ENCODE measurements around the gene ADORA3. TPM values are rescaled to one million over a fixed set of nuclear protein-coding genes. Genes with fewer than 3 reads are reported as not detected.

The ADORA3 gene
- total RNA-seq, 1 donor from 2014 or later = not detected

DNA sequence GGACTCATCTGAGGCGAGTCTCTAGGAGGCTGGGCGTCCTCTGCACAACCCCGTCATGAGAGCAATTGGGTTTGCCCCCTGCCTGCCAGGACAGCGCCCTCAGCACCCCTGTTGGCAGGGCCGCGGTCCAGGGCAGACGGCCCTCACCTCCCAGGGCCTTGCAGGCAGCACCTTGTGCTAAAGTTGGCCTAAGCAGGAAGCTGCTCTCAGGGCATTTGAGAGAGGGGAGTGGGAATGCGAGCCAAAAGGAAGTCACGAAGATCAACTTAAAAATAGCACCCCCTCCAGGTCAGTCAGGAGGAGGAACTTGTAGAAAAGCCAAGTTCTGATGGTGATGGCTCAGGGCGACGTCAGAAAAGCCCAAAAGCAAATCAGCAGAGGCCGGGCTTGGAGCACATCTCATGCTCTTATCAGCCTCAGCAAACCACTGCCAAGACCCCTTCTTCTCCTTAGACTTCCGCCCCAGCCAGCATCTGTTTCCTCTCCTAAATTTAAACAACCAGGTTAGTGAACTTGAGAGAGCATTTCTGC lies 12.6 kb upstream of the ADORA3 start:
- no peaks in the 10 kb centered on the region for H3K36me3 Mint-ChIP-seq (ENCODE audit: low read depth)
- intact Hi-C loops (cut with micrococcal nuclease) = loop anchor here (2.0 kb wide), 2 partner anchors 39 to 77 kb away; no protein-coding TSS in a partner anchor
- no peaks in the 10 kb centered on the region for H3K9me3 Mint-ChIP-seq
- no peaks in the 10 kb centered on the region for H3K27me3 Mint-ChIP-seq (ENCODE audit: low read depth)
- DNase-seq (ENCODE audit: low spot score) = no peak
- H3K4me1 Mint-ChIP-seq (ENCODE audit: low read depth) = peaks cover 44% of the 10 kb centered on the region
- peak overlapping the region; percentile 3 for H3K4me3 Mint-ChIP-seq (ENCODE audit: low read depth)
- H3K27ac Mint-ChIP-seq = peak overlapping the region; percentile 59

DNA sequence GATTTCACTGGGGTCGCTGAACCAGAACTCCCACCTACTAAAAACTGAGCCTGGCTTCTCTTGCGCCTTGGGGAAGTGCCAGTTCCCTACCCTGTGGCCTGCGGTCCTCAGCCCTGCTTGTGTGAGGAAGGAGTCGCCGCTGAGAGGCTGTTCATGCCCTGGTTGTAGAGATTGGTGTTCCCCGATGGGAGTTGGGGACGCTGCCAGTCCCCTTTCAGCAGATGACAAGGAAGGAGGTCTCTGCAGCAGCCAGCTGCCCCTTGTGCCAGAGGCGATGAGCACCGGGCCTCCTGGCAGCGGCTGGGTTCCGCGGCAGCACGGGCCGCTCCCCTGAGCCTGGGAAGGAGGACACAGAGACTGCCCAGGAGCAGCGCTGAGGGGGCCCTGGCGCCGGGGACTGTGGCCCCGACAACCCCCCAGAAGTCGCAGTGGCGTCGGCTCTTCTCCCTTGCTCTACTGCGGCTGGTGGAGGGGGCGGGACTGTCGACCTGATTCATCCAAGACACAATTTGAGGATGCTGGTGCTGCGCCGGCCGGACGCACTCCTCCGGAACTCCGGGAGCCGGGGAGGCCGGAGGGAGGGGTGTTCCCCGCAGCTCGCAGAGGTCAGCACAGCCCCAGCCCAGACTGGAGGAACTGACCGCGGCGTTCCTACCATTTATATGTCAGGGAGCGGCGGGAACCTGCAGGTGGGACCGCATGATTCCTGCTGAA lies 12.0 kb upstream of the ADORA3 start:
- peaks cover 44% of the 10 kb centered on the region for H3K4me1 Mint-ChIP-seq (ENCODE audit: low read depth)
- H3K27me3 Mint-ChIP-seq (ENCODE audit: low read depth) = no peaks in the 10 kb centered on the region
- intact Hi-C loops (cut with micrococcal nuclease) = loop anchor here (2.0 kb wide), 2 partner anchors 39 to 77 kb away; no protein-coding TSS in a partner anchor
- peak overlapping the region; percentile 9 for H3K4me3 Mint-ChIP-seq (ENCODE audit: low read depth)
- H3K27ac Mint-ChIP-seq = peak overlapping the region; percentile 42
- H3K36me3 Mint-ChIP-seq (ENCODE audit: low read depth) = no peaks in the 10 kb centered on the region
- DNase-seq (ENCODE audit: low spot score) = no peak
- no peaks in the 10 kb centered on the region for H3K9me3 Mint-ChIP-seq

DNA sequence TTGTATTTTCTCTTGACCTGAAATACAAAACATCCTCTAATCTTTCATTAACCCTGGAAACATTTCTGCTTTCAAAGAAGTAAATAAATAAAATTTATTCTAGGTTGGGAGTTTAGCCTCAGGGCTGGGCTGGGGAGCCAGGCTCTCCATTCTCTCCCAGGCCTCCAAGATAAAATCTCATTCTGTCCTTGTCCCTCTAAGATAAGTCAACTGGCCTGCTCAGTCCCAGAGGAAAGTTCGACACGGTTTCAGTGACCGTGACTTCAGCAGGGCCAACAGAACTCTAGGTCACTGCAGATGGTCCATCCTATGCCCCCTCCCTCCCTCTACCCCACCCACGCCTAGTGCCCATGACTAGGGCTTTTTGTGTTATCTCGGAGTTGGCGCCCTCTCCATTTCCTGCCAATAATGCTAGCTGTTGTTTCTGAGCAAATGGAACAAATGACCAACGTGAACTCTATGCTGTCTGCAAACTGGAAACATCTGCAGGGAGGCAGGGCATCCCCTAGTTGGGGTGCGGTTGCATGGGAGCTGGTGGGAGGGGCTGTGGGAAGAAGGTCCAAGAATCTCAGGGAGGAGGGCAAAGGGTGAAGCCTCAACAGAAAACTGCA lies 10.1 kb upstream of the ADORA3 start:
- H3K27ac Mint-ChIP-seq = peak overlapping the region; percentile 75
- H3K4me3 Mint-ChIP-seq (ENCODE audit: low read depth) = no peak overlapping the region
- no peaks in the 10 kb centered on the region for H3K9me3 Mint-ChIP-seq
- H3K27me3 Mint-ChIP-seq (ENCODE audit: low read depth) = no peaks in the 10 kb centered on the region
- H3K36me3 Mint-ChIP-seq (ENCODE audit: low read depth) = no peaks in the 10 kb centered on the region
- peaks cover 52% of the 10 kb centered on the region for H3K4me1 Mint-ChIP-seq (ENCODE audit: low read depth)
- intact Hi-C loops (cut with micrococcal nuclease) = no loop called here
- no peak for DNase-seq (ENCODE audit: low spot score)

DNA sequence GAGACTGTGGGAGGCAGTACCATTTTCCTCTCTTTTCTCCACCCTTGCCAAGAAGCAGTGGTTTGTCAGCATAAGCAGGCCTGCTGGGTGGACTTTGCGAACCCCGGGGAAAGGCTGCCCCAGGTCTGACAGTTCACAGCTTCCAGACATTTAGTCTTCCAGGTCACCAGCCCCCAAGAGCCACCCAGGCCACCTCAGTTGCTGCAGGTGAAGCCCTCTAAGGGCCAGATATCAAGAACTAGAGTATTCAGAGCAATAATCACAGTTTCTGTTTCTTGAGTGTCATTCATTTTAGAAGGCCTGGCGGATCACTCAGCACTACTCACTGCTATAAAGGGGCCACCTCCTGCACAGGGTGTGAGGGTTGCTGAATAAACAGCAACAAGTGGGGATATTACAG lies 9.5 kb upstream of the ADORA3 start:
- H3K4me1 Mint-ChIP-seq (ENCODE audit: low read depth) = peaks cover 51% of the 10 kb centered on the region
- H3K4me3 Mint-ChIP-seq (ENCODE audit: low read depth) = no peak overlapping the region
- intact Hi-C loops (cut with micrococcal nuclease) = no loop called here
- DNase-seq (ENCODE audit: low spot score) = no peak
- no peaks in the 10 kb centered on the region for H3K9me3 Mint-ChIP-seq
- no peaks in the 10 kb centered on the region for H3K27me3 Mint-ChIP-seq (ENCODE audit: low read depth)
- H3K27ac Mint-ChIP-seq = peak overlapping the region; percentile 44
- no peaks in the 10 kb centered on the region for H3K36me3 Mint-ChIP-seq (ENCODE audit: low read depth)

DNA sequence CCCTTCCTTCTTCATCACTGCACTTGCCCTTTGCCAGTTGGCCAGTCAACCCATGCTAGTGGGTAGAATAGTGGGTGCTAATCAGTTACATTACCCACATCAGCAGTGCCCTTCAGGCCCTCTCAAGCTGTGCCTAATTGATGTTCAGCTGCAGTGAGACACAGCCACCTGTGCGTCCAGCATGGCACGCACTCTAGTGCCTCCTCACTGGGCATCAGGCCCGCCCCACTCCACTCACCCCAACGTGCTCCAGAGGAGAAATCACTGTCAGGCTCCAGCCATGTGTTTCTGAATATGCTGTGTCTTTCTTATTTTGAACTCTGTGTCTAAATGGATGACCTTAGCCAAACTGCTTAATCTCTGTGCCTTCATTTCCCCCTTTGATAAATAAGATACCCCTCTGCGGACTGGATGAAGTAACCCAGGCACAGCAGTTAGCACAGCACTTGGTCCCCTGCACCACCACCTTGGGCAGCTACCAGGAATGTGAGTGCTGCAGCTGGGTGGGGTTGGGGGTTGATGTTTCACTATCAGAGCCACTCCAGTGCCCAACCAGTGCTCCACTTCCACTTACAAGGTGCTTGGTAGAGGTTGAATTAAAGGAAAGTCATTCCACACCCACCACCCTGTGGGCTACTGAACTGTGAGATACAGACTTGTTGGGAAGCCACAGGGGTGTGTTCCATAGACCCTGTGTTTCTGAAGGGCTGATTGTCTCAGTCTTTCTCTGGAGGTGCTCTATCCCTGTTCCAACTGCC lies 8.9 kb upstream of the ADORA3 start:
- Mint-ChIP-seq H3K27ac (no peak overlapping the region), H3K9me3 (no peaks in the 10 kb centered on the region), H3K36me3 (ENCODE audit: low read depth) (no peaks in the 10 kb centered on the region), H3K4me1 (ENCODE audit: low read depth) (peaks cover 49% of the 10 kb centered on the region), H3K4me3 (ENCODE audit: low read depth) (no peak overlapping the region), H3K27me3 (ENCODE audit: low read depth) (no peaks in the 10 kb centered on the region)
- intact Hi-C loops (cut with micrococcal nuclease) = no loop called here
- no peak for DNase-seq (ENCODE audit: low spot score)

DNA sequence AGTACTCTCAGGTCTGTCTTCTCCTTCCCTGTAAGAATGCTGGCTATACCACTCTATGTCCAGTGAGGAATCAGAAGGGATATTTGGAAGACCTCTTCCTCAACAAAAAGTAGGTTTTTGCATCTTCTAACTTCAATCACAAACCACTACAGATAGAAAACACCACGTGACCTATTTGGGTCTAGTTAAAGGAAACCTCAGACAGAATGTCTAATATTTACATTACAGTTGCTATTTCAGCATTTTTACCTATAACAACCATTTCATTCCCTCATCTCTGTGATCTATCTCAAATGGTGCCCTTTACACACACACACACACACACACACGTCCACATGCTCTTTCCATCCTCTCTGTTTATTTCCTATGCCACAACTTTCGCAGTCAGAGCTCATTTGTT lies 7.9 kb upstream of the ADORA3 start:
- DNase-seq (ENCODE audit: low spot score) = no peak
- H3K9me3 Mint-ChIP-seq = no peaks in the 10 kb centered on the region
- no peak overlapping the region for H3K4me3 Mint-ChIP-seq (ENCODE audit: low read depth)
- H3K36me3 Mint-ChIP-seq (ENCODE audit: low read depth) = no peaks in the 10 kb centered on the region
- H3K27ac Mint-ChIP-seq = no peak overlapping the region
- H3K27me3 Mint-ChIP-seq (ENCODE audit: low read depth) = no peaks in the 10 kb centered on the region
- peaks cover 45% of the 10 kb centered on the region for H3K4me1 Mint-ChIP-seq (ENCODE audit: low read depth)
- intact Hi-C loops (cut with micrococcal nuclease) = no loop called here

DNA sequence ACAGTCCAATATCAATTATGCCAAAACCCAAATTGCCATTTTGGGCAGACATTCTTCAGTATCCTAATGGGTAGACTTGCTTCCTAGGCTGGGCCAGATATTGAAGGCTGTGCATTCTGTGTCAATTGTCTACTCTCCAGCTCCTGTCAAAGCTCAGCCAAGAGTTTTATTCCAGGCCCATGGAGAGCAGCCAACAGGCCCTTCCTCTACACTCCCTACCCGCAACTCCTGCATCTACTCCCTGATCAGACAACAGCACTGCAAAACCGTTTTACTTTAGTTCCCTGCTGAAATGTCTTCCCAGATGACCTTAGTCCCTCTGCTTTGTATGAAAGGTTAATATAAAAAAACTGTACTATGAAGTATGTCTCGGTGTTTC lies 6.6 kb upstream of the ADORA3 start:
- intact Hi-C loops (cut with micrococcal nuclease) = loop anchor here (2.0 to 5.0 kb wide), 4 partner anchors 63 to 201 kb away; partner anchors contain the start of genes ATP5PB and WDR77
- H3K4me1 Mint-ChIP-seq (ENCODE audit: low read depth) = peaks cover 47% of the 10 kb centered on the region

DNA sequence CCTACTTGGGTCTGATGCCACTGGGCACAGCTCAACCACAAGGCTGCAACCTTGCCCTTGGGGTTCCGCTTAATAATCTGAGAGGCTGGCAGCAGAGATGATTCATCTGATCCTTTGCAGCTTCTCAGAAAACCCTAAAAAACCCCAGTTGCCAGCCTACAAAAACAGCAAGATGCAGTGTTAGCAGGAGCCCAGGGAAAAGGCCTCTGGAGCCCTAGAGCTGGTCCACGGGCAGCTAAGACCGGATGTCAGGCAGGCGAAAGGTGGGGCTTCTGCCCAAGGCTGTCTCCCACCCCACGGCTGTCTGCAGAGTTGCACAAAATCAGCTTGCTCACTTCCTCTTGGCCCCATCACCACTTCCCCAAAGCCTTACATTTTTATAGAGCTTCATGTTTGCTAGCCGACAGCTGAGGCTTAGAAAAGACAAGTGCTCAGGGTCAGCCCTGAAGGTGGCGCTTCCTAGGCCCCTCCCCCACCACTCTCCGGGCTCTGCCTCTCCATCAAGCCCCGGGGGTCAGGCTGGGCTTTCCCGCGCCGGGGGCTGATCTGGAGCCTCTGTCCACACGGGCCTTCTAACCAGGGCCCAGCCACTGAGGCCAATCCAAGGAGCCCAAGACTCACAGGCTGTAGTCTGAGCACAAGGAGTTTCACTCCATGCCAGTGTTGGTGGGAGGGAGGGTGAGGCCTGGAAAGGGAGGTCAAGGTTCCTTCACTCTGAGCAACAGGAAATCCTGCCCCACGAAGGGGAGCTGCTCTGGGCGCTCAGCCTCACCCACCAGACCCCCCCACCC lies 4.2 kb upstream of the ADORA3 start:
- peak; percentile 58 for DNase-seq (ENCODE audit: low spot score)
- peak overlapping the region; percentile 92 for H3K27ac Mint-ChIP-seq
- no peaks in the 10 kb centered on the region for H3K27me3 Mint-ChIP-seq (ENCODE audit: low read depth)
- H3K9me3 Mint-ChIP-seq = no peaks in the 10 kb centered on the region
- no peaks in the 10 kb centered on the region for H3K36me3 Mint-ChIP-seq (ENCODE audit: low read depth)
- H3K4me3 Mint-ChIP-seq (ENCODE audit: low read depth) = peak overlapping the region; percentile 68
- H3K4me1 Mint-ChIP-seq (ENCODE audit: low read depth) = peaks cover 58% of the 10 kb centered on the region
- intact Hi-C loops (cut with micrococcal nuclease) = loop anchor here (1.0 to 5.0 kb wide), 8 partner anchors 32 to 231 kb away; partner anchors contain the start of genes ATP5PB, INKA2 and WDR77

More for the DNA sequence above, 6.6 kb upstream of the ADORA3 start:
- Mint-ChIP-seq H3K4me3 (ENCODE audit: low read depth) (no peak overlapping the region), H3K9me3 (no peaks in the 10 kb centered on the region), H3K27me3 (ENCODE audit: low read depth) (no peaks in the 10 kb centered on the region), H3K27ac (no peak overlapping the region), H3K36me3 (ENCODE audit: low read depth) (no peaks in the 10 kb centered on the region)
- DNase-seq (ENCODE audit: low spot score) = no peak

DNA sequence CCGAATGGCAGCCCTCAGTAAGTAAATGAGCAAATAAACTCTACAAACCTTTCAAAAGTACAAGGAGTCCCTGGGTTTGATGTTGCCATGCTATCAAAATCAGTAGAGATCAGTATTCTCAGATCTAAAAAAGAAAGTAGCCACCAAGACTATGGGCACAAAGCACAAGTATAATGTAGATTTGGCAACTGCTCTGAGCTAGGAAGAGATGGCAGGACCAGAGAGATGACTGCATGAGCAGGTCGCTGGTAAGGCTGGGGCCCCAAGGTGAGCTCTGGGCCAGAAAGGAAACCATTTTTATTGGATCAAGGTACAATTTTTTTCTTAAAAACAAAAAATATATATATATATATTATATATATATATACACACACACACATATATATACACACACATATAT lies 3.1 kb upstream of the ADORA3 start:
- no peaks in the 10 kb centered on the region for H3K27me3 Mint-ChIP-seq (ENCODE audit: low read depth)
- intact Hi-C loops (cut with micrococcal nuclease) = loop anchor here (2.0 to 5.0 kb wide), 3 partner anchors 59 to 232 kb away; partner anchors contain the start of genes ATP5PB, INKA2 and WDR77
- H3K4me1 Mint-ChIP-seq (ENCODE audit: low read depth) = peaks cover 62% of the 10 kb centered on the region
- no peaks in the 10 kb centered on the region for H3K9me3 Mint-ChIP-seq
- no peaks in the 10 kb centered on the region for H3K36me3 Mint-ChIP-seq (ENCODE audit: low read depth)
- peak overlapping the region; percentile 73 for H3K27ac Mint-ChIP-seq
- DNase-seq (ENCODE audit: low spot score) = no peak
- no peak overlapping the region for H3K4me3 Mint-ChIP-seq (ENCODE audit: low read depth)

DNA sequence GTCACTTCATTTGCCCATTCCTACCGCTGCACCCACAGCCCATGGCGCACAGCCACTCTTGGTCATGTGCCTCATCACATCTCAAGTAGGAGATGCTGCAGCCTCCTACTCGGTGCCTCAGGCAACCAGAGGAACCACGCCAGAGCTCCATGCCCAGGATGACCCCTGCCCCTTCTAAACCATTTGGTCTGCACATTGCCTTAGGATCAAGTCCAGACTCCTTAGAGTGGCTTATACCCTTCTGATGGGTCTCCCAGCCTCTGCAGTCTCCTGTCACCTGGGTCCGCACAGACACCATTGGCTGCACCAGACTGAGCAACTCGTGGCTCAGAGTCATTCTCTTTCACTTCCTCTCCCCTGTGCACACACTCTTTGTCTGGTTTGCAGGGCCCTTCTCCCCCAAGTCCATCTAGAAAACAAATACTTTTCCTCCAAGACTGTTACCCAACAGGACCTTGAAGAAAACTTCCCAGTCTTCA lies 2.2 kb upstream of the ADORA3 start:
- no peak for DNase-seq (ENCODE audit: low spot score)

DNA sequence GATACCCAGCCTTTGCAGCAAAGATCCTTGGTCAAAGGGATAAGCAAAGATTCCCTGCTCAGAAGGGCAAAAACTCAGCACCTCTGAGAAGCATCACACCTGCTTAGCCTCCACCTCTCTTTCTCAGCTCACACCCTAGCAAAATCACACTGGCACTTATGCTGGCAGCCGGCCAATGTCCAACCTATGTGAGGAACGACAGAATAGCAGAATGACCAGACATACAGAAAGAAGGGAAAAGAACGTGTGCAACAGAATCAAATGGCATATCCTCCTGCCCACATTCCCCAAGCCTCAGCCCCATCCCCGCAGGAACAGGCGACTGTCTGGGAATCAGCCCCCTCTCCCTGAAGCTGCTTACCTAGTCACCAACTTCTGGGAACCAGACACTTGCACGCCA lies 664 bp upstream of the ADORA3 start:
- Mint-ChIP-seq H3K4me3 (ENCODE audit: low read depth) (no peak overlapping the region), H3K4me1 (ENCODE audit: low read depth) (peaks cover 65% of the 10 kb centered on the region), H3K27me3 (ENCODE audit: low read depth) (no peaks in the 10 kb centered on the region), H3K27ac (no peak overlapping the region), H3K36me3 (ENCODE audit: low read depth) (no peaks in the 10 kb centered on the region), H3K9me3 (no peaks in the 10 kb centered on the region)
- intact Hi-C loops (cut with micrococcal nuclease) = no loop called here
- no peak for DNase-seq (ENCODE audit: low spot score)

More for the DNA sequence above, 2.2 kb upstream of the ADORA3 start:
- Mint-ChIP-seq H3K4me3 (ENCODE audit: low read depth) (peak overlapping the region; percentile 28), H3K36me3 (ENCODE audit: low read depth) (no peaks in the 10 kb centered on the region), H3K9me3 (no peaks in the 10 kb centered on the region), H3K27ac (peak overlapping the region; percentile 73), H3K27me3 (ENCODE audit: low read depth) (no peaks in the 10 kb centered on the region), H3K4me1 (ENCODE audit: low read depth) (peaks cover 69% of the 10 kb centered on the region)
- intact Hi-C loops (cut with micrococcal nuclease) = loop anchor here (2.0 to 5.0 kb wide), 3 partner anchors 58 to 233 kb away; partner anchors contain the start of genes ATP5PB, INKA2 and WDR77

DNA sequence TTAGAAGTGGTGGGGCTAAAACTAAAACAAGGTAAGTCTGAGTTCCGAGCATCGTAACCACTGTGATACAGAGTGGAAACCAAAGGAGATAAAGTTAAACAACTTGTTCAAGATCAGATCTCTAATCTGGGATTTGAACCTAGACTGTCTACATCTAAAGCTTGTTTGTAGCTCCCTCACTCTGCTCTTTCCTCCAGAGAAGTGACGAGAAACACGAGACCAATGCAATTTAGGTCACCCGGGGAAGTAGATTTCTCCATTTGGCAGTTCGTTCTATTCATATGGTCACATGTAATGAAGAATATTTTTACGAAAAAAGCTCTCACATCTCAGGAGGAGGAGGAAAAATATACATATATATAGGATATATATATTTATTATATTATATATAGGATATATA lies 1.8 kb downstream of the ADORA3 start:
- Mint-ChIP-seq H3K9me3 (peaks cover 11% of the 10 kb centered on the region), H3K27ac (no peak overlapping the region), H3K4me3 (ENCODE audit: low read depth) (no peak overlapping the region), H3K4me1 (ENCODE audit: low read depth) (peaks cover 67% of the 10 kb centered on the region), H3K36me3 (ENCODE audit: low read depth) (peaks cover 8% of the 10 kb centered on the region), H3K27me3 (ENCODE audit: low read depth) (no peaks in the 10 kb centered on the region)
- no peak for DNase-seq (ENCODE audit: low spot score)
- intact Hi-C loops (cut with micrococcal nuclease) = no loop called here

Data from activated T-helper 2 cell treated with anti-CD3 and anti-CD28 coated beads, Interferon-gamma antibody, Interleukin-2, Interleukin-4, amounts not matched to agents 10 μg/mL and 5 μg/mL and 100 μg/mL, durations not matched to agents 14 hours and 24 hours and 36 hours (primary cell).